Suprapubic skin (tissue), 4 donors: Measurements from ENCODE around the gene LRRC4C. TPM values are rescaled to one million over a fixed set of nuclear protein-coding genes. Genes with fewer than 3 reads are reported as not detected.

ENCODE experiments used
- DNase-seq, 2 donors: peaks; one replicate each; pipeline ENCODE4 v3.0.0-alpha.2; 2019; ENCODE audit warnings: low spot score in 2 of 2
- H3K27ac ChIP-seq: fragments of 200-600 bp; sonication (generic); one replicate; pipeline ENCODE4 v1.5.1; 2019
- H3K27me3 ChIP-seq: fragments of 200-600 bp; sonication (generic); one replicate; pipeline ENCODE4 v1.5.1; 2019
- H3K36me3 ChIP-seq: fragments of 200-600 bp; sonication (generic); one replicate; pipeline ENCODE4 v1.5.1; 2019
- H3K4me1 ChIP-seq: fragments of 200-600 bp; sonication (generic); one replicate; pipeline ENCODE4 v1.5.1; 2019
- H3K4me3 ChIP-seq: fragments of 200-600 bp; sonication (generic); one replicate; pipeline ENCODE4 v1.5.1; 2019; ENCODE audit warnings: mild to moderate bottlenecking
- H3K9me3 ChIP-seq: fragments of 200-600 bp; sonication (generic); one replicate; pipeline ENCODE4 v1.5.1; 2019
- EP300 ChIP-seq: sonication (generic); formaldehyde crosslinking; IDR thresholded peaks from one replicate; pipeline ENCODE4 v1.6.1; 2017; ENCODE audit warnings: antibody characterized with exemption
- POLR2A ChIP-seq, 2 donors: fragments of 450-650 bp; IDR thresholded peaks; one replicate each; pipeline ENCODE4 v1.6.1; 2017; ENCODE audit warnings: antibody characterized with exemption in 2 of 2, mild to moderate bottlenecking in 2 of 2, moderate library complexity in 2 of 2
- POLR2AphosphoS5 ChIP-seq, 3 donors: sonication (generic); formaldehyde crosslinking; IDR thresholded peaks; one replicate each; pipeline ENCODE4 v1.6.1; 2017; ENCODE audit warnings: antibody characterized with exemption in 3 of 3
- WGBS: methylation state at CpG from one replicate; pipeline ENCODE4 v1.1.5; 2018; 5-methylcytosine and 5-hydroxymethylcytosine counted together
- total RNA-seq, 4 donors: library from RNA; depleted of rRNA; stranded (reverse); fragments of >200 nt; gene quantifications; one replicate each; pipeline ENCODE4 v1.1.0, GENCODE V29; 2016
- TF ChIP-seq, protein P1 (sequence below), 2 donors: fragments of 200-600 bp in 1 of 2; fragments of 450-650 bp in 1 of 2; sonication (generic) in 1 of 2; IDR thresholded peaks; one replicate each; pipeline ENCODE4 v1.5.1; 2016 to 2019; ENCODE audit warnings: antibody characterized with exemption in 2 of 2, mild to moderate bottlenecking in 1 of 2, moderate library complexity in 1 of 2

Gene LRRC4C
- total RNA-seq, 4 donors from 2014 or later = 0.19 to 1.1 (median 0.60) TPM; not detected in 1

DNA sequence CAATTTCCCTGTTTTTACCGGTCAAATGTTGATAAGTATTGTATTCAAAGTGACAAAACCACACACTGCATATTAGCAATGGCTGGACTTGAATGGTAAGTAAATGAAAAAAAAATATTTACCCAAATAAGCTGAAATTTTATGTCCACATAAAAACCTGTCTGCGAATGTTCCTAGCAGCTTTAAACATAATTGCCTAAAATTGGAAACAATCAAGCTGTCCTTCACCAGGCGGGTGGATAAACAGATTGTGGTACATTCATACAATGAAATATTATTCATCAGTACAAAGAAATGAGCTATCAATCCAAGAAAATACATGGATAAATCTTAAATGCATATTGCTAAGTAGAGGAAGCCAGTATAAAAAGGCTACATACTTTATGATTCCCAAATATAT is 1067.8 kb downstream of the LRRC4C start:
- Histone ChIP-seq H3K27me3 (no peaks in the 10 kb centered on the region), H3K36me3 (no peaks in the 10 kb centered on the region), H3K4me3 (no peak overlapping the region), H3K4me1 (no peaks in the 10 kb centered on the region), H3K27ac (no peak overlapping the region), H3K9me3 (no peaks in the 10 kb centered on the region)
- no peak for DNase-seq
- 84% methylated on average over 3 of the region's 3 CpGs for WGBS
- no peak for TF ChIP-seq POLR2AphosphoS5 (IDR thresholded peaks at IDR 0.05)
- no peak for TF ChIP-seq EP300
- TF ChIP-seq POLR2A (IDR thresholded peaks at IDR 0.05) = no peak
- TF ChIP-seq, protein P1, sequence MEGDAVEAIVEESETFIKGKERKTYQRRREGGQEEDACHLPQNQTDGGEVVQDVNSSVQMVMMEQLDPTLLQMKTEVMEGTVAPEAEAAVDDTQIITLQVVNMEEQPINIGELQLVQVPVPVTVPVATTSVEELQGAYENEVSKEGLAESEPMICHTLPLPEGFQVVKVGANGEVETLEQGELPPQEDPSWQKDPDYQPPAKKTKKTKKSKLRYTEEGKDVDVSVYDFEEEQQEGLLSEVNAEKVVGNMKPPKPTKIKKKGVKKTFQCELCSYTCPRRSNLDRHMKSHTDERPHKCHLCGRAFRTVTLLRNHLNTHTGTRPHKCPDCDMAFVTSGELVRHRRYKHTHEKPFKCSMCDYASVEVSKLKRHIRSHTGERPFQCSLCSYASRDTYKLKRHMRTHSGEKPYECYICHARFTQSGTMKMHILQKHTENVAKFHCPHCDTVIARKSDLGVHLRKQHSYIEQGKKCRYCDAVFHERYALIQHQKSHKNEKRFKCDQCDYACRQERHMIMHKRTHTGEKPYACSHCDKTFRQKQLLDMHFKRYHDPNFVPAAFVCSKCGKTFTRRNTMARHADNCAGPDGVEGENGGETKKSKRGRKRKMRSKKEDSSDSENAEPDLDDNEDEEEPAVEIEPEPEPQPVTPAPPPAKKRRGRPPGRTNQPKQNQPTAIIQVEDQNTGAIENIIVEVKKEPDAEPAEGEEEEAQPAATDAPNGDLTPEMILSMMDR (IDR thresholded peaks at IDR 0.05) = no peak

DNA sequence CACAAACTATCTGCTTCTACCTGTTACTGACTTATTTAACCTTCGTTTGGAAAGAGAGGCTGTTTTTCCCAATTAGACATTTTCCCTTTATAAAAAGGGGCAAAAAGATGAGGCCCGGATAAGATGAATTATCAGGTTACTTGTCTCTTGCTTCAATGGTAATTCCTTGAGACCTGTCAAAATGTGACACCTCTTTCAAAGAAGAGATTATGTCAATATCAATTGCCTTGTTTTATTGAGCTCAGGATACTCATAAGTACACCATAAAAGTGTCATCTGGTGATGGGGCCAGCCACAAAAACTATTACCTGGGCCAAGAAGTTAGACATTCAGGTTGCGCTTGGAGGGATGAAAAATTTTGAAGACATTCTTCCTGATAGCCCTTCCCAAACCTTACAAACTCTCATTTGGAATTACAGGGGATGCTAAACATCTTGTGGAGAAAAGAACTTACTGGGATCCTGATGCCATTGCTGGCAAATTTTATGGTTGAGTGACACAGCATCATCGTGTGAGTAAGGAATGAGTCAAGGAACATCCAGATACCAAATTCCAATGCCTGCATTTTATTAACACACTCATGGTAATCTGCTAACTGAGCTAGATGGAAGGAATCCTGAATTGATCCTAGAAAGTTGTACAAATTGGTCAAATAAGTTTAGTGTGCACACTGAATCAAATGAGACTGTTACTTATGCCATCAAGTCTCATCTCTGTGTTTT is 1071.2 kb downstream of the LRRC4C start:
- no peaks in the 10 kb centered on the region for H3K4me1 ChIP-seq
- H3K27ac ChIP-seq = no peak overlapping the region
- TF ChIP-seq, protein P1 (IDR thresholded peaks at IDR 0.05) = no peak
- no peak for TF ChIP-seq POLR2AphosphoS5 (IDR thresholded peaks at IDR 0.05)
- TF ChIP-seq EP300 = no peak
- no peak for TF ChIP-seq POLR2A (IDR thresholded peaks at IDR 0.05)
- 67% methylated on average over 4 of the region's 4 CpGs for WGBS
- no peak overlapping the region for H3K4me3 ChIP-seq
- no peaks in the 10 kb centered on the region for H3K36me3 ChIP-seq
- H3K9me3 ChIP-seq = no peaks in the 10 kb centered on the region
- no peak for DNase-seq
- H3K27me3 ChIP-seq = no peaks in the 10 kb centered on the region

DNA sequence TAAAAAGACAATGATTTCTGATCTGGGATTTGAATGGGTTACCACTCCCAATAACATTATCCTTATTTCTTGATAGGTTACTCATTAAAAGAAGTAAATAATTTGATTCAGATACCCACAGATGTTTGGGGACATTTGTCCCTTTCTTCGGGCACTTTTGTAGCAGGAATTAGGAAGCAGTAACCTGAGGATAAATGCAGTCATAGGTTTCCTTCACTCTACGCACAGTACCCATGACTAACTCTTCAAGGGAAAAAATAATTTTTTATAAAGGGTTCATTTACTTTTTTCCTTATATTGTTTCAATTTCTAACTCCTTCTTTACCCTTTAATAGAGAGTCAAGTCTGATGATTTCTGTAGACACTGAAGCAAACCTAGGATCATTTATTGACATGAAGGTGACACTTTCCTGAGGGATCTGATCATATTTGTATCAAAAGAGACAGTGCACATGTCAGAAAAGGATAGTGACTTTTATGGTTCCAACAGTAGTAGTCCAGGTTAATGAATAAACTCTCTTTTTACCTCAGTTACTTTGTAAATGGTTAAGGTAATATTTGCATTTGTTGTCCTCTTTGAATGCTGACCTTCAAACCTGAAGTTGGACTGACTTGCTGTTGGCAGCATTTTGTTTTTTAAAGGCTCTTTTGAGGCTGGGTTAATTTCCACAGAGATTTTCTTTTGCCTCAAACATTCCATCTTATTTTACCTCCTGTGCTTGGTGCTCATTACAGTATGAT is 1072.0 kb downstream of the LRRC4C start:
- no peak overlapping the region for H3K27ac ChIP-seq
- WGBS = 88% methylated on average over 2 of the region's 2 CpGs
- H3K27me3 ChIP-seq = no peaks in the 10 kb centered on the region
- no peak for TF ChIP-seq POLR2AphosphoS5 (IDR thresholded peaks at IDR 0.05)
- TF ChIP-seq POLR2A (IDR thresholded peaks at IDR 0.05) = no peak
- TF ChIP-seq EP300 = no peak
- TF ChIP-seq, protein P1 (IDR thresholded peaks at IDR 0.05) = no peak
- H3K4me3 ChIP-seq = no peak overlapping the region
- no peaks in the 10 kb centered on the region for H3K36me3 ChIP-seq
- no peak for DNase-seq
- no peaks in the 10 kb centered on the region for H3K4me1 ChIP-seq
- H3K9me3 ChIP-seq = no peaks in the 10 kb centered on the region

DNA sequence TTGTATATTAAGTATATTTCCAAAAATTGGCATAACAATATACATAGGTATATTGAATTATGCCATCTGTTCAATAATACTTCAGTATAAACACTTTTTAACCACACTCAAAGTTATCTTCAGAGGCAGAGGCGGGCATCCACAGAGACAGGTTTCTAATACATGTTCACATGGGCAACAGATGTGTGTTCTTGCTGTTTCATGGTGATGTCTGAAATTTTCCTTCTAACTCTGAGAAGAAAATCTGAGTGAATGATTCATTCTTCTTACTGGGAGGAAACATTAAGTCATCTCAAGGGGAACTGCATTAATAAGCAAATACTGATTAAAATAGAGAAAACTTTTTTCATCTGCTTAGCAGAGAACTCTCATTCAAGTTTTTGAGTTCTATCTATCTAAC is 1074.5 kb downstream of the LRRC4C start:
- H3K9me3 ChIP-seq = no peaks in the 10 kb centered on the region
- no peak for TF ChIP-seq POLR2AphosphoS5 (IDR thresholded peaks at IDR 0.05)
- TF ChIP-seq EP300 = no peak
- TF ChIP-seq, protein P1 (IDR thresholded peaks at IDR 0.05) = no peak
- TF ChIP-seq POLR2A (IDR thresholded peaks at IDR 0.05) = no peak
- H3K27me3 ChIP-seq = no peaks in the 10 kb centered on the region
- H3K4me3 ChIP-seq = no peak overlapping the region
- H3K27ac ChIP-seq = no peak overlapping the region
- no peak for DNase-seq
- no peaks in the 10 kb centered on the region for H3K36me3 ChIP-seq
- WGBS = 41% methylated on average over 1 of the region's 1 CpG
- H3K4me1 ChIP-seq = no peaks in the 10 kb centered on the region

DNA sequence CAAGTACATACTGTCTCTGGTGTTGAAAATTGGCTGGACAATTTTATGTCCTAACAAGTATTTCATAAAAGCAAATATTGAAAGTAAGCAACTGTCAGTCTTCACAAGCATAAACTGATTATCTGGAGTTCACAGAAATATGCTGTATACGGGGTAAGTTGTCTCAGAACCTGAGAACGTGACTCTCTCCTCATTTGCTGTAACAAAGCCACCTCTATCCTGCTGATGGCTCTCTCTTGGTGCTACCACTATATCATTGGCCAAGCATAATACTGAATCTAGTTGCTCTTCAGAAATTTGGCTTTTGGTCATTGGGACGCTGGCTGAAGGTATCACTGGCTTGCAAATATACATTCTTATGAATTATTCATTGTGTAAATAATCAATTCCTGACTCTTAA is 1078.0 kb downstream of the LRRC4C start:
- WGBS = 82% methylated on average over 3 of the region's 3 CpGs
- Histone ChIP-seq H3K27me3 (no peaks in the 10 kb centered on the region), H3K4me1 (no peaks in the 10 kb centered on the region), H3K4me3 (no peak overlapping the region), H3K9me3 (no peaks in the 10 kb centered on the region), H3K36me3 (no peaks in the 10 kb centered on the region), H3K27ac (no peak overlapping the region)
- DNase-seq = no peak
- no peak for TF ChIP-seq POLR2A (IDR thresholded peaks at IDR 0.05)
- TF ChIP-seq, protein P1 (IDR thresholded peaks at IDR 0.05) = no peak
- TF ChIP-seq POLR2AphosphoS5 (IDR thresholded peaks at IDR 0.05) = no peak
- TF ChIP-seq EP300 = no peak
